ENCODE results near the gene LINC00632.

The LINC00632 gene

GRCh38 chrX:140765043-140765784 lies 55.7 kb downstream of the LINC00632 start:
- DNase-seq: no peak

GRCh38 chrX:140766024-140766611 lies 56.6 kb downstream of the LINC00632 start:
- DNase-seq: peak in 1 of 2 donors; percentile 12

GRCh38 chrX:140767646-140768045 lies 58.1 kb downstream of the LINC00632 start:
- no peak for DNase-seq

- no peak for DNase-seq
These were observed 65.7 kb downstream of the LINC00632 start for GRCh38 chrX:140775211-140775610.

GRCh38 chrX:140776320-140776719 lies 66.8 kb downstream of the LINC00632 start:
- DNase-seq: no peak

- no peak for DNase-seq
These were observed 85.1 kb downstream of the LINC00632 start for GRCh38 chrX:140794642-140795041.

- DNase-seq: no peak
These were observed 89.7 kb downstream of the LINC00632 start for GRCh38 chrX:140799216-140799615.

GRCh38 chrX:140804292-140804691 lies 94.7 kb downstream of the LINC00632 start:
- DNase-seq: no peak

GRCh38 chrX:140815868-140816267 lies 106.3 kb downstream of the LINC00632 start:
- peak in 1 of 2 donors; percentile 34 for DNase-seq

- DNase-seq: no peak
These were observed 108.4 kb downstream of the LINC00632 start for GRCh38 chrX:140817943-140818342.

GRCh38 chrX:140821280-140821679 lies 111.7 kb downstream of the LINC00632 start:
- no peak for DNase-seq

GRCh38 chrX:140822184-140822583 lies 112.6 kb downstream of the LINC00632 start:
- DNase-seq: no peak

- no peak for DNase-seq
These were observed 113.3 kb downstream of the LINC00632 start for GRCh38 chrX:140822861-140823260.

- DNase-seq: no peak
These were observed 127.3 kb downstream of the LINC00632 start for GRCh38 chrX:140836874-140837273.
